ENCODE data around the gene PDIA4.
A peak's percentile ranks its signal among the peaks of the same experiment; 100 is the strongest.
"Not testable (repeated sequence)": the region's sequence is repeated elsewhere in the genome, so short reads cannot be mapped to it uniquely, and the experiment has no call there.

The PDIA4 gene

GRCh38 chr7:148983200-148984146 is 44.8 kb downstream of the PDIA4 start:
- no peak for TF ChIP-seq GATA1 (IDR thresholded peaks at IDR 0.05; ENCODE audit: low read depth, low read length)
- TF ChIP-seq POLR2A (IDR thresholded peaks at IDR 0.05; ENCODE audit: low read length), result no peak
- peak; percentile 80 to 87 for DNase-seq

- peak in 1 of 2 experiments; percentile 26 for DNase-seq
- TF ChIP-seq GATA1 (IDR thresholded peaks at IDR 0.05; ENCODE audit: low read depth, low read length), result no peak
- TF ChIP-seq POLR2A (IDR thresholded peaks at IDR 0.05; ENCODE audit: low read length), result no peak
Measured at GRCh38 chr7:148982654-148983199, 45.6 kb downstream of the PDIA4 start.

- TF ChIP-seq POLR2A (IDR thresholded peaks at IDR 0.05; ENCODE audit: low read length), result no peak
- no peak for TF ChIP-seq GATA1 (IDR thresholded peaks at IDR 0.05; ENCODE audit: low read depth, low read length)
- DNase-seq, result no peak
Measured at GRCh38 chr7:148979827-148980226, 48.5 kb downstream of the PDIA4 start.

- DNase-seq, result not testable (repeated sequence)
Measured at GRCh38 chr7:148979072-148979471, 49.2 kb downstream of the PDIA4 start.

- TF ChIP-seq POLR2A (IDR thresholded peaks at IDR 0.05; ENCODE audit: low read length) (no peak), GATA1 (IDR thresholded peaks at IDR 0.05; ENCODE audit: low read depth, low read length) (no peak)
- DNase-seq, result no peak
Measured at GRCh38 chr7:148978091-148978490, 50.2 kb downstream of the PDIA4 start.

GRCh38 chr7:148975896-148976295 is 52.4 kb downstream of the PDIA4 start:
- no peak for DNase-seq
- TF ChIP-seq GATA1 (IDR thresholded peaks at IDR 0.05; ENCODE audit: low read depth, low read length) (no peak), POLR2A (IDR thresholded peaks at IDR 0.05; ENCODE audit: low read length) (no peak)

- DNase-seq, result no peak
Measured at GRCh38 chr7:148973256-148973655, 55.0 kb downstream of the PDIA4 start.

GRCh38 chr7:148972375-148972774 is 55.9 kb downstream of the PDIA4 start:
- TF ChIP-seq GATA1 (IDR thresholded peaks at IDR 0.05; ENCODE audit: low read depth, low read length) (no peak), POLR2A (IDR thresholded peaks at IDR 0.05; ENCODE audit: low read length) (no peak)
- DNase-seq, result no peak

More at GRCh38 chr7:148973256-148973655, 55.0 kb downstream of the PDIA4 start:
- TF ChIP-seq POLR2A (IDR thresholded peaks at IDR 0.05; ENCODE audit: low read length) (no peak), GATA1 (IDR thresholded peaks at IDR 0.05; ENCODE audit: low read depth, low read length) (no peak)

- TF ChIP-seq POLR2A (IDR thresholded peaks at IDR 0.05; ENCODE audit: low read length) (no peak), GATA1 (IDR thresholded peaks at IDR 0.05; ENCODE audit: low read depth, low read length) (no peak)
Measured at GRCh38 chr7:148967602-148968001, 60.7 kb downstream of the PDIA4 start.

GRCh38 chr7:148967032-148967372 is 61.3 kb downstream of the PDIA4 start:
- no peak for DNase-seq
- TF ChIP-seq GATA1 (IDR thresholded peaks at IDR 0.05; ENCODE audit: low read depth, low read length) (no peak), POLR2A (IDR thresholded peaks at IDR 0.05; ENCODE audit: low read length) (no peak)

More at GRCh38 chr7:148967602-148968001, 60.7 kb downstream of the PDIA4 start:
- no peak for DNase-seq

GRCh38 chr7:148964483-148965267 is 63.6 kb downstream of the PDIA4 start:
- peak; percentile 42 to 49 for DNase-seq
- TF ChIP-seq GATA1 (IDR thresholded peaks at IDR 0.05; ENCODE audit: low read depth, low read length) (no peak), POLR2A (IDR thresholded peaks at IDR 0.05; ENCODE audit: low read length) (no peak)

GRCh38 chr7:148963583-148964482 is 64.5 kb downstream of the PDIA4 start:
- TF ChIP-seq POLR2A (IDR thresholded peaks at IDR 0.05; ENCODE audit: low read length), result no peak
- TF ChIP-seq GATA1 (IDR thresholded peaks at IDR 0.05; ENCODE audit: low read depth, low read length), result no peak

More at GRCh38 chr7:148963583-148964482, 64.5 kb downstream of the PDIA4 start:
- peak in 1 of 2 experiments; percentile 35 for DNase-seq

Measured in erythroblast (primary cell).